Muscle of leg (tissue), 11 donors: ENCODE results near the gene FYN. TPM values are rescaled to one million over a fixed set of nuclear protein-coding genes. Genes with fewer than 3 reads are reported as not detected.
A peak's percentile ranks its signal among the peaks of the same experiment; 100 is the strongest.

Experiments
- DNase-seq: peaks from one replicate; pipeline ENCODE4 v3.0.0; 2013
- H3K27ac ChIP-seq: one replicate; pipeline ENCODE4 v1.5.1; 2013; ENCODE audit warnings: mild to moderate bottlenecking, low read length, control low read depth
- H3K27me3 ChIP-seq: one replicate; pipeline ENCODE4 v1.6.1; 2013; ENCODE audit warnings: low read length; ENCODE audit not compliant: control insufficient read depth, insufficient read depth
- H3K36me3 ChIP-seq: one replicate; pipeline ENCODE4 v1.6.1; 2013; ENCODE audit warnings: low read length; ENCODE audit not compliant: control insufficient read depth, insufficient read depth
- H3K4me1 ChIP-seq: one replicate; pipeline ENCODE4 v1.6.1; 2013; ENCODE audit warnings: low read length; ENCODE audit not compliant: control insufficient read depth, insufficient read depth
- H3K4me3 ChIP-seq: one replicate; pipeline ENCODE4 v1.5.1; 2013; ENCODE audit warnings: low read length, control low read depth
- H3K9me3 ChIP-seq: replicated peaks from 2 replicates; pipeline ENCODE4 v1.6.1; 2013; ENCODE audit warnings: low read depth, low read length; ENCODE audit not compliant: control insufficient read depth
- WGBS: methylation state at CpG from one replicate; pipeline ENCODE4 v1.1.5; 2013; ENCODE audit warnings: missing lambda C conversion rate; ENCODE audit not compliant: insufficient coverage; 5-methylcytosine and 5-hydroxymethylcytosine counted together
- polyA plus RNA-seq, 8 donors: library from polyadenylated mRNA; unstranded; fragments of 120-200 nt; gene quantifications; one replicate each; pipeline versions ENCODE4 v1.2.1 to v1.2.3, GENCODE V29; 2013; ENCODE audit warnings: inconsistent platforms in 1 of 8, low replicate concordance in 1 of 8; ENCODE audit not compliant: insufficient read length in 8 of 8, insufficient read depth in 1 of 8
- total RNA-seq: library from RNA; stranded (reverse); fragments of 120-200 nt; gene quantifications from one replicate; pipeline ENCODE4 v1.2.4, GENCODE V29; 2013

Gene FYN
- total and polyA plus RNA-seq, 9 donors, result 97.1 to 181 (median 152) TPM

GRCh38 chr6:111723412-111723970 is 149.8 kb downstream of the FYN start:
- H3K27ac ChIP-seq, result peak overlapping the region; percentile 90
- H3K4me1 ChIP-seq, result peaks cover 72% of the 10 kb centered on the region
- no peak overlapping the region for H3K4me3 ChIP-seq
- DNase-seq, result no peak
- WGBS, result 63% methylated on average over 3 of the region's 7 CpGs
- no peaks in the 10 kb centered on the region for H3K9me3 ChIP-seq
- no peaks in the 10 kb centered on the region for H3K27me3 ChIP-seq
- peaks cover 21% of the 10 kb centered on the region for H3K36me3 ChIP-seq

GRCh38 chr6:111722179-111722731 is 151.0 kb downstream of the FYN start:
- Histone ChIP-seq H3K4me3 (no peak overlapping the region), H3K27me3 (no peaks in the 10 kb centered on the region), H3K9me3 (no peaks in the 10 kb centered on the region), H3K27ac (peak overlapping the region; percentile 90), H3K4me1 (peaks cover 73% of the 10 kb centered on the region), H3K36me3 (peaks cover 31% of the 10 kb centered on the region)
- DNase-seq, result peak; percentile 97
- whole genome bisulfite sequencing, result no CpG with 5 or more reads among the region's 3 CpGs

GRCh38 chr6:111721753-111722154 is 151.5 kb downstream of the FYN start:
- no peaks in the 10 kb centered on the region for H3K27me3 ChIP-seq
- peak overlapping the region; percentile 90 for H3K27ac ChIP-seq
- peak; percentile 68 for DNase-seq
- H3K36me3 ChIP-seq, result peaks cover 31% of the 10 kb centered on the region
- no CpG with 5 or more reads among the region's 1 CpG for WGBS
- H3K4me3 ChIP-seq, result no peak overlapping the region
- peaks cover 69% of the 10 kb centered on the region for H3K4me1 ChIP-seq
- H3K9me3 ChIP-seq, result no peaks in the 10 kb centered on the region

- Histone ChIP-seq H3K4me3 (no peak overlapping the region), H3K27ac (peak overlapping the region; percentile 8), H3K9me3 (no peaks in the 10 kb centered on the region), H3K4me1 (peaks cover 62% of the 10 kb centered on the region), H3K36me3 (peaks cover 26% of the 10 kb centered on the region), H3K27me3 (no peaks in the 10 kb centered on the region)
- WGBS, result 92% methylated on average over 10 of the region's 12 CpGs
- DNase-seq, result no peak
Observed at GRCh38 chr6:111720931-111721496, 152.2 kb downstream of the FYN start.

GRCh38 chr6:111718990-111719389 is 154.3 kb downstream of the FYN start:
- DNase-seq, result peak; percentile 98
- WGBS, result no CpG with 5 or more reads among the region's 3 CpGs
- no peaks in the 10 kb centered on the region for H3K27me3 ChIP-seq
- H3K36me3 ChIP-seq, result peaks cover 39% of the 10 kb centered on the region
- peaks cover 54% of the 10 kb centered on the region for H3K4me1 ChIP-seq
- no peaks in the 10 kb centered on the region for H3K9me3 ChIP-seq
- H3K4me3 ChIP-seq, result no peak overlapping the region
- peak overlapping the region; percentile 84 for H3K27ac ChIP-seq

- no peaks in the 10 kb centered on the region for H3K9me3 ChIP-seq
- no peak overlapping the region for H3K4me3 ChIP-seq
- H3K27me3 ChIP-seq, result no peaks in the 10 kb centered on the region
- no peak for DNase-seq
- peaks cover 46% of the 10 kb centered on the region for H3K36me3 ChIP-seq
- peaks cover 51% of the 10 kb centered on the region for H3K4me1 ChIP-seq
- WGBS, result no CpG with 5 or more reads among the region's 3 CpGs
- peak overlapping the region; percentile 84 for H3K27ac ChIP-seq
Observed at GRCh38 chr6:111718326-111718725, 154.9 kb downstream of the FYN start.

- no CpG with 5 or more reads among the region's 4 CpGs for WGBS
- no peak for DNase-seq
- peak overlapping the region; percentile 30 for H3K27ac ChIP-seq
- H3K9me3 ChIP-seq, result no peaks in the 10 kb centered on the region
- H3K4me3 ChIP-seq, result no peak overlapping the region
- peaks cover 55% of the 10 kb centered on the region for H3K4me1 ChIP-seq
- peaks cover 52% of the 10 kb centered on the region for H3K36me3 ChIP-seq
- H3K27me3 ChIP-seq, result no peaks in the 10 kb centered on the region
Observed at GRCh38 chr6:111717621-111718020, 155.6 kb downstream of the FYN start.

- Histone ChIP-seq H3K4me1 (peaks cover 59% of the 10 kb centered on the region), H3K4me3 (no peak overlapping the region), H3K27me3 (no peaks in the 10 kb centered on the region), H3K9me3 (no peaks in the 10 kb centered on the region), H3K27ac (no peak overlapping the region), H3K36me3 (peaks cover 58% of the 10 kb centered on the region)
- WGBS, result no CpG with 5 or more reads among the region's 3 CpGs
- no peak for DNase-seq
Observed at GRCh38 chr6:111716325-111716724, 156.9 kb downstream of the FYN start.

- Histone ChIP-seq H3K4me1 (peaks cover 59% of the 10 kb centered on the region), H3K9me3 (no peaks in the 10 kb centered on the region), H3K4me3 (no peak overlapping the region), H3K27me3 (no peaks in the 10 kb centered on the region), H3K27ac (no peak overlapping the region), H3K36me3 (peaks cover 58% of the 10 kb centered on the region)
- no peak for DNase-seq
- 73% methylated on average over 5 of the region's 6 CpGs for WGBS
Observed at GRCh38 chr6:111715321-111715720, 157.9 kb downstream of the FYN start.

GRCh38 chr6:111714416-111715270 is 158.6 kb downstream of the FYN start:
- Histone ChIP-seq H3K27me3 (no peaks in the 10 kb centered on the region), H3K4me1 (peaks cover 59% of the 10 kb centered on the region), H3K4me3 (no peak overlapping the region), H3K36me3 (peaks cover 53% of the 10 kb centered on the region), H3K27ac (no peak overlapping the region), H3K9me3 (no peaks in the 10 kb centered on the region)
- WGBS, result 82% methylated on average over 5 of the region's 10 CpGs
- DNase-seq, result no peak
